ENCODE data around the gene TRIO. TPM values are rescaled to one million over a fixed set of nuclear protein-coding genes. Genes with fewer than 3 reads are reported as not detected.
A peak's percentile ranks its signal among the peaks of the same experiment; 100 is the strongest.

The TRIO gene
- total and polyA plus RNA-seq, 2 donors (not counting 3 experiments of a cell fraction or from before 2014, with no cell fraction given): 82.9 to 248 TPM

GRCh38 chr5:14223372-14223771 lies 80.2 kb downstream of the TRIO start:
- CTCF ChIA-PET: interaction anchor here (1.2 to 1.7 kb wide), 4 partner anchors 9 to 67 kb away, joined by 4 to 7 read pairs (median 5); no protein-coding TSS in a partner anchor
- Histone ChIP-seq H3K9me3 (replicated peaks; ENCODE audit: control insufficient read depth, insufficient read depth, low read length) (no peaks in the 10 kb centered on the region), H3K4me3 (replicated peaks in 1 of 3; ENCODE audit: insufficient read depth in 1 of 3, low read depth in 1 of 3, low read length in 3 of 3) (no peak overlapping the region), H3K27ac (ENCODE audit: insufficient read depth, low read depth, low read length) (peak overlapping the region; percentile 36), H3K36me3 (ENCODE audit: control insufficient read depth in 2 of 2, extremely low read depth in 1 of 2, insufficient read depth in 2 of 2, low read length in 2 of 2) (no peaks in the 10 kb centered on the region), H2AFZ (ENCODE audit: low read depth, low read length) (no peak overlapping the region), H3K27me3 (ENCODE audit: control insufficient read depth in 2 of 2, insufficient read depth in 2 of 2, low read length in 2 of 2) (no peaks in the 10 kb centered on the region), H3K4me2 (ENCODE audit: insufficient read depth, low read length) (peak overlapping the region; percentile 23), H4K20me1 (replicated peaks; ENCODE audit: control insufficient read depth, extremely low read depth, insufficient read depth, low read length) (peaks cover 2% of the 10 kb centered on the region), H3K79me2 (ENCODE audit: control insufficient read depth, insufficient read depth, low read length) (peaks cover 99% of the 10 kb centered on the region), H3K9ac (replicated peaks; ENCODE audit: extremely low read depth, insufficient read depth, low read length) (no peak overlapping the region), H3K4me1 (ENCODE audit: control insufficient read depth, extremely low read depth, insufficient read depth, low read length) (peaks cover 55% of the 10 kb centered on the region), H3K9me1 (replicated peaks; ENCODE audit: control insufficient read depth, extremely low read depth, insufficient read depth, low read length) (no peaks in the 10 kb centered on the region)
- dilution Hi-C loops (cut with MboI; ENCODE audit: extremely low pct_ligation_motif_present, low sequenced_read_pairs) (no loop called here), intact Hi-C loops (cut with micrococcal nuclease) (loop anchor here (1.0 kb wide), 1 partner anchor 18 kb away; no protein-coding TSS in a partner anchor)
- FAIRE-seq (no peak), DNase-seq (ENCODE audit: low read depth, low spot score) (peak; percentile 68)
- TF ChIP-seq JUN (IDR thresholded peaks at IDR 0.05; ENCODE audit: borderline replicate concordance, insufficient read depth, insufficient read length, low read depth) (no peak), MAX (IDR thresholded peaks at IDR 0.05; ENCODE audit: insufficient read depth, insufficient read length) (peak; percentile 15), POLR2AphosphoS5 (IDR thresholded peaks at IDR 0.05; ENCODE audit: insufficient read depth, low read depth, low read length) (peak; percentile 38), POLR2A (IDR thresholded peaks at IDR 0.05; ENCODE audit: low read depth, low read length) (peak; percentile 53)
- no TSS peak for BruUV-seq (replicated peaks)
- POLR2A ChIA-PET: no interaction called here

DNA sequence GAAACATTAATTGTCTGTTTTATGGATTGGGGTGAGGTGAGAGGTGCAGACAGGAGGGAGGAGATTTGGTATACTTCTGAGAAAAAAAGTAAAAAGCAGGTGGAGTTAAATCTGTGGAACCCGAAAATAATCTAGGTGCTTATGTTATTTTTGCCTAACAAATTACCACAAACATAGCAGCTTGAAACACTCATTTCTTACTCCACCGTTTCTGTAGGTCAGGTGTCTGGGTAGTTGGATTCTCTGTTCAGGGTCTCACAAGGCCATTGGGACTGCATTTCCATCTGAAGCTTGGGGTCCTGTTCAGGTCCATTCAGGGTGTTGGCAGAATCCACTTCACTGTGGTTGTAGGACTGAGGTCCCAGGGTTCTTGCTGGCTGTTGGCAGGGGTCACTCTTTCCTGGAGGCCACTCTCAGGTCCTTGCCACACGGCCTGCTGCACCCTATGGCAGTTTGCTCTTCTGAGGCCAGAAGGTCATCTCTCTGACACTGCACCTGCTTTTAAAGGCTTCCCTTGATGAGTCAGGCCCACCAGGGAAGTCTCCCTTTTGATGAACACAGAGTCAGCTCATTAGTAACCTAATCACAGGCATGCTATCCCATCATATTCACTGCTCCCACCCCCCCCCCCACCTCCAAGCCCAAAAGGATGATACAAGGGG lies 82.2 kb downstream of the TRIO start:
- FAIRE-seq: no peak
- no peak overlapping the region for H3K27ac ChIP-seq (ENCODE audit: insufficient read depth, low read depth, low read length)
- no peak overlapping the region for H3K4me2 ChIP-seq (ENCODE audit: insufficient read depth, low read length)
- ChIA-PET POLR2A (no interaction called here), CTCF (interaction anchor here (1.2 to 2.1 kb wide), 3 partner anchors 12 to 45 kb away, joined by 3 to 5 read pairs (median 4); no protein-coding TSS in a partner anchor)
- BruUV-seq (replicated peaks): no TSS peak
- intact Hi-C loops (cut with micrococcal nuclease): loop anchor here (5.0 kb wide), 1 partner anchor 118 kb away; no protein-coding TSS in a partner anchor
- H2AFZ ChIP-seq (ENCODE audit: low read depth, low read length): no peak overlapping the region
- no peak overlapping the region for H3K9ac ChIP-seq (replicated peaks; ENCODE audit: extremely low read depth, insufficient read depth, low read length)
- dilution Hi-C loops (cut with MboI; ENCODE audit: extremely low pct_ligation_motif_present, low sequenced_read_pairs): no loop called here
- peaks cover 99% of the 10 kb centered on the region for H3K79me2 ChIP-seq (ENCODE audit: control insufficient read depth, insufficient read depth, low read length)
- H3K27me3 ChIP-seq (ENCODE audit: control insufficient read depth in 2 of 2, insufficient read depth in 2 of 2, low read length in 2 of 2): no peaks in the 10 kb centered on the region
- no peaks in the 10 kb centered on the region for H3K9me1 ChIP-seq (replicated peaks; ENCODE audit: control insufficient read depth, extremely low read depth, insufficient read depth, low read length)
- no peaks in the 10 kb centered on the region for H4K20me1 ChIP-seq (replicated peaks; ENCODE audit: control insufficient read depth, extremely low read depth, insufficient read depth, low read length)
- H3K4me3 ChIP-seq (replicated peaks in 1 of 3; ENCODE audit: insufficient read depth in 1 of 3, low read depth in 1 of 3, low read length in 3 of 3): no peak overlapping the region
- H3K36me3 ChIP-seq (ENCODE audit: control insufficient read depth in 2 of 2, extremely low read depth in 1 of 2, insufficient read depth in 2 of 2, low read length in 2 of 2): no peaks in the 10 kb centered on the region
- TF ChIP-seq POLR2A (IDR thresholded peaks at IDR 0.05; ENCODE audit: low read depth, low read length): no peak
- TF ChIP-seq FOS (IDR thresholded peaks at IDR 0.05; ENCODE audit: borderline replicate concordance, insufficient read depth, low read length): no peak
- TF ChIP-seq EZH2 (IDR thresholded peaks at IDR 0.05; ENCODE audit: borderline replicate concordance, low read depth, low read length, severe bottlenecking): no peak
- TF ChIP-seq JUN (IDR thresholded peaks at IDR 0.05; ENCODE audit: borderline replicate concordance, insufficient read depth, insufficient read length, low read depth): no peak
- TF ChIP-seq MYC (IDR thresholded peaks at IDR 0.05; ENCODE audit: low read depth, low read length): no peak
- TF ChIP-seq GATA2 (IDR thresholded peaks at IDR 0.05; ENCODE audit: insufficient read depth, insufficient read length, low read depth, low read length): no peak
- no peak for TF ChIP-seq POLR2AphosphoS5 (IDR thresholded peaks at IDR 0.05; ENCODE audit: insufficient read depth, low read depth, low read length)
- TF ChIP-seq CTCF (IDR thresholded peaks at IDR 0.05; ENCODE audit: extremely low read depth in 1 of 2, insufficient read depth in 1 of 2, low read depth in 1 of 2, low read length in 2 of 2): no peak
- no peak for TF ChIP-seq MAX (IDR thresholded peaks at IDR 0.05; ENCODE audit: insufficient read depth, insufficient read length)
- H3K9me3 ChIP-seq (replicated peaks; ENCODE audit: control insufficient read depth, insufficient read depth, low read length): no peaks in the 10 kb centered on the region
- DNase-seq (ENCODE audit: low read depth, low spot score): no peak
- peaks cover 53% of the 10 kb centered on the region for H3K4me1 ChIP-seq (ENCODE audit: control insufficient read depth, extremely low read depth, insufficient read depth, low read length)
